Measurements from ENCODE around the gene RBFOX2.

RBFOX2 gene

GRCh38 chr22:35860837-35861236 lies 167.8 kb downstream of the RBFOX2 start:
- FAIRE-seq = no peak

DNA sequence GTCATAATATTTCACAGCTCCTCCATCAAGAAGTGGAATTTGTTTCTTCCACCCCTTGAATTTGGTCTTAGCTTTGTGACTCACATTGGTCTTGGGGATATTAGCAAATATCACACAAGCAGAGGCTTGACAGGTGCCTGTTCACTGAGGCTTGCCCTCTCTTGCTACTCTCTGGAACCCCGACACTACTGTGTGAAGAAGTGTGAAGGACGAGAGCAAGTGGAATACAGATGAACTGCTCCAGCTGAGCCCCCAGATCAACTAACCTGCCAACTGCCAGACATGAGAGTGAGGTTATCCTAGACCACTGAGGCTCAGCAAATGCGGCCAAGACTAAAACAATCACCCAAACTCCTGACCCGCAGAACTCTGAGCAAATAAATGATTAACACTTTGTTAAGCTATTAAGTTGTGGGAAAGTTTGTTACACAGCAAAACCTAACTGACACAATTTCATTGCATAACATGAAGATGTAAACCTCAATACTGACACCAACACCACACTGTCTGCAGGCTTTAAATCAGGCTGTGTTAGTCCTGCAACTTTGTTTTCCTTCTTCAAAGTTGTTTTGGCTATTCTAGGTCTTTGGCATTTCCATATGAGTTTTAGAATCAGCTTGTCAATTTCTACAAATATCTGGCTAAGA lies 168.4 kb downstream of the RBFOX2 start:
- FAIRE-seq = no peak

GRCh38 chr22:35854334-35854733 lies 174.3 kb downstream of the RBFOX2 start:
- no peak for FAIRE-seq

GRCh38 chr22:35852076-35852475 lies 176.5 kb downstream of the RBFOX2 start:
- peak; percentile 41 for FAIRE-seq

DNA sequence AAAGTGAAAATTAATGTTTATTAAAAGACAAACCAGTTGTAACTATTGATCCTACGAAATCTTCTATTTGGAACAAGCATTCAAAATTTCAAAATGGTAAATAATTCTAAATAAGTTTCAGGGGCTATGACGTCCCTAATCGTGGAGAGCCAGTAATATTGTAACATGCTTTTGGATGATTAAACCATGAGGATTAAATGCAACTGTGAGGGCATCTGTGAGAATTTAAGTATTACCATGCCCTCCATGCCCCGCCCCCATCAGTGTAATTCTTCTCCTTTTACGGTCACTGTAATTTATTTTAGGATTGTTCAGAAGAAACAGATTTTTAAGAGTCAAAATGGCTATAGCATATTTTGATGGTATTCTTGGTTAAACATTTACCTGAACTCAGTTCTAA lies 177.8 kb downstream of the RBFOX2 start:
- peak; percentile 36 for FAIRE-seq

DNA sequence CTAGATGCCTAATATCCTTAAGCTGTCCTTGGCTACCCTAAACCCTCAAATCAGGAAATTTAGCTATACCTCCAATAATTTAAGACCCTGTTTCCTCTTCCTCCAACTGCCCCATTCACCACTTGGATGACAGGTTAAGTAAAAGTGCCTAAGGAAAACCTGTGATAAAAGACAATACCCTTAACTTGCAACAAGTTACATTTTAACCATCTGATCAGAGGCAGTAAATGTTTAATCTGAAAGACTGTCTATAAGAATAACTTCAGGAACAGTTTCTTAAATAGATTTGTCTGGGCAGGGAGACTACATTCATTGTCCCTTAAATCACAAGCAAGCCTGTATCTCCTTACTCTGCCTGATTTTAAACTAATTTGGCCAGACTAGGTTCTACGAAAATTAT lies 181.8 kb downstream of the RBFOX2 start:
- no peak for FAIRE-seq

DNA sequence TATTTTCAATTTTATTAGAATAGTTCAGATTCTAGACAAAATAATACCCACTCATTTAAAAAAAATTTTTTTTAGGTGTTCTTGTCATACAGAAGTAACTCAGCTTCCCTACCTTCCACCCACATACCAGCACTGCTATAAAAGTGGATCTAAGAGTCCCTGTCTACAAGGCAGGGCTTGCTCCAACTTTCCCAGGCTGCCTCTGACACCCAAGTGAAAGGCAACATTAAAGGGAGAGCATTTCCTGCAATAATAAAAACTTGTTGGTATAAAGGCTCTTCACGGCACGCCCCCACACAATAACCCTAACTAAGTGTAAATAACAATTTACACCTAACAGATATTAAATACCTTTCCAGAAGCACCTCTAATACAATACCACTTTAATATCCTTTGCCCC lies 183.7 kb downstream of the RBFOX2 start:
- no peak for FAIRE-seq

DNA sequence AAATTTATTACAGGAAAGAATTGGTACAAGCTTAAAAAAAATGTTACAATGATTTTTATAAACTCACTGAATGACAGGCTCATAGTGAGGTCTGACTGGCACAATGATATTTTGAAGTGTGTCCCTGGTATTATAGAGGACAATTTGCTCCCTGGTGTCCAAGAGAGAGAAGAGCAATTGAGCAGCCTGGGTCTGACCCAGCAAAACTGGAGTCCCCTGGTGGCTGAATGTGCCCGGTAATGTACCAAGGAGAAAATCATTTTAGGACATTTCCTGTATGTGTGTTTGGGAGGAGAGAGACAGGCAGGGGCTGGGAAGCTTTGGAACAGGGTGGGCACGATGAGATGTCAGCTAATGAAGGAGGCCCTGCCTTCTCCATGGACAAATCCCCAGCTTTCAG lies 185.7 kb downstream of the RBFOX2 start:
- no peak for FAIRE-seq

- peak; percentile 24 for FAIRE-seq
Observed at GRCh38 chr22:35842519-35842913, 186.1 kb downstream of the RBFOX2 start.

DNA sequence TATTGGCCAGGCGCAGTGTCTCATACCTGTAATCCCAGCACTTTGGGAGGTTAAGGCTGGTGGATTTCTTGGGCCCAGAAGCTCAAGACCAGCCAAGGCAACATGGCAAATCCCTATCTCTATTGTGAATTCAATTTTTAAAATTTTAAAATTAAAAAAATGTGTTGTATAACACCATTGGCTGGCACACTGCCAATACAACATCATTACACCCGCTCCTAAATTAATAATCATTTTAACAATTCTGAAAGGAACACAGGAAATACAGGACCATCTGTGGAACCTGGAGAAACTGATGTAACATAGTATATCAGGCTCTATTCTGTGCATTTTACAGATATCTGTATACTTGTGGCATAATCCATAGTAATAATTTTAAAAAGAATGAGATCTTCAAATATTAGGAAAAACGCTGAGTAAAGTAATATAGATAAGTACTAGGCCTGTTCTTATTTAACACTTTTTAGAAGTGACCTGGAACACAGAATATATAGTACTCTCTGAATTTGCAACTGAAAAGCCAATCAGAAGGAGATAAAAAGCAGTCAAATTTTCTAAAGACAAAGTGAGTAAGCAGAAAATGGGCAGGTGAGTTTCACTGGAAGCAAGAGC lies 186.6 kb downstream of the RBFOX2 start:
- FAIRE-seq = no peak

DNA sequence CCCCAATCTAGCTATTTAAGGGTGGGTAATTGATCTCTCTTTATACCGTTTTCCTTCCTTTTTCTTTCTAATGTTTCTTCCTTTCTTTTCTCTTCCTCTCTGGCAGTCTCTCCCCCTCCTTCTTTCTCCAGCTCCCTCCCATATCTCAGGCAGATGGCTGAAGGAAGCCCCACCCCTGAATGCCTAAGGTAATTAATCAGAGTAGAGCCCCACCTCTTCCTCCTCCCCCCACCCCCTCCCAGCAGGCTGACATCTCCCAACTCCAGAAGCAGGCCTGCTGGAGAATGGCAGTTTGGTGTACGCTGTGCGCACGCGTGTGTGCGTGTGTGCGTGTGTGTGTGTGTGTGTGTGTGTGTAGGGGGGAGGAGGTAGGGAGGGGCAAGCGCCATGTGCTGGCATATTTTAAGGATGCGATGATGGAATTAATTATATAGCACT lies 188.3 kb downstream of the RBFOX2 start:
- peak; percentile 61 for FAIRE-seq

DNA sequence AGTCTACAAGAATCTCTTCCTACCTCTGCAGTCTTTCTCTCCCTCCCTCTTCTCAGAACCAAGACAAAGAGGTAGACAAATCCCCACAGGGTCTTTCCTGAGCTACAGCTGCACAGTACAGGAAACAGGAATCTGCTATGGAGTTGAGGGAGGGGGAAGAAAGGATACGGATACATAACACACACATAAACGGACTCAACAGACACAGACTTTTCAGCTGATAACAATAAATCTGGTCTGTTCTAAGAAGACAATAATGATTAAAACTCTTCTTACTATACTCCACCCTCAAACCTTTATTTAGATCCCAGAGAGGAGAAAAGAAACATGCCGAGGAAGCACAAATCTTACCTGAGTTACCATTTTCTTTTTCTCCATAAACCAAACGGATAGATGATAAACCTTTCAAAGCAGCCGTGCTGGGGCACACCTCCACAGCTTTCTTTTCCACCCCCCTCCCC lies 188.8 kb downstream of the RBFOX2 start:
- FAIRE-seq = no peak

- FAIRE-seq = no peak
Observed at GRCh38 chr22:35838855-35839576, 189.6 kb downstream of the RBFOX2 start.

- peak; percentile 92 for FAIRE-seq
Observed at GRCh38 chr22:35837101-35837727, 191.4 kb downstream of the RBFOX2 start.

DNA sequence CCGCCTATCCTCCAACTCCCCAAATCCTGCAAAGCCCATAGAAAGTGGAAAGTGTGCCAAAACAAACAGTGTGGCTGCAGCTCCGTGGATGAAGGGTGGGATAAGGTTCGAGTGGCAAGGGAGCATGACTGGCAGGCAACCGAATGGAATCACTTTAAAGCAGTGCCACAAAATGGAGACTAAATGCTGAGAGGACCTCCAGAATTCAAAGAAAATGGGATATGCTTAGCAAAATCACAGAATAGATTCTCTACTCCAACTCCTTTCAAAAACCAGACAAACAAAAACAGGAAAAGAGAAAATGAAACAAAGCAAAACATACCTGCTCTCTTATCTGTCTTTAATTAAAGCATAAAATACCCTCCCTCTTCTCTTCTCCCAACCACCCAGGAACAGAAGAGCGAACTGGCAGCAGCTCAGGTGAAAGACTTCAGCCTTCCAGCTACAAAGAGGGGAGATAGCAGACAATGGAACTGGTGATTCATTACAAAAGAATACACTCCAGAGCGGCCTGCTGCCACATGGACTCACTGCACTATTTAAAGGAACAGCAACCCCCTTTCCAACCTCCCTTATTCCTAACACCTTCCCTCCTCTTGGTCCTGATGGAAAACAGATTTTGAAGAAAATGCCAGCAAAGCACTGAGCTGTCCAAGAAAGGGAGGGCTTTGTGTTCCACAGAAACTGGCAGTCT lies 192.5 kb downstream of the RBFOX2 start:
- peak; percentile 73 for FAIRE-seq

DNA sequence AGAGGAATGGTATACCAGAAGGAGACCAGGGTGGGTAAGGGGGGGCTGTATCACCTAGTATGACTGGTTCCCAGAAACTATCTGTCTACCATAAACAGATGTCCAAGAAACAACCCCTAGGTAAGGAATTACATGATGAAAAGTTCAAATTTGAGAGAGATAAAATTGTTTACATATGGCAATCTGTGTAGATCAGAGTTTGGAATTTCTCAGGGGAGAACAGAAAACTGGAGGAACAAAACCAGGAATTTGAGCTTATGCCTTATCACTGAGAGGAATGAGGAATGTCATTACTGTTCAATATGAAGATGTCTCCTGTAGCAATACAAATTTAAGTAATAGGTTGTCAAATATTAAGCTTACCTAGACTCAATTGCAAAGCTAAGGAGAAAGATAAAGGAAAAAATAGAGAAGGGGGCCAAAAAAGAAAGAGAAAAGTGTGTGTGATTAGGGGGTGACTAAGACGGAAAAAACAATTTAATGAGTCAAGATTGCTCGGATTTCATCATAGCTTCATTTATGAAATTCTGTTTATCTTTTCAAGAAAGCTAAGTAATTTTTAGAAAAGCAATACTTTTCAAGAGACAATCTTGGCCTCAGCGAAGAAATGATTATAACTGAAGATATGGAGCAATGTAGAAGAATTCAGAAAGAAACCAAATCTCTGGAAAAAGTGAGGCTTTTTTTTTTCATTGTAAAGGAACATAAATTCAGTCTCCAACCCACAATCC lies 193.2 kb downstream of the RBFOX2 start:
- FAIRE-seq = peak; percentile 65

GRCh38 chr22:35834061-35834460 lies 194.6 kb downstream of the RBFOX2 start:
- no peak for FAIRE-seq

DNA sequence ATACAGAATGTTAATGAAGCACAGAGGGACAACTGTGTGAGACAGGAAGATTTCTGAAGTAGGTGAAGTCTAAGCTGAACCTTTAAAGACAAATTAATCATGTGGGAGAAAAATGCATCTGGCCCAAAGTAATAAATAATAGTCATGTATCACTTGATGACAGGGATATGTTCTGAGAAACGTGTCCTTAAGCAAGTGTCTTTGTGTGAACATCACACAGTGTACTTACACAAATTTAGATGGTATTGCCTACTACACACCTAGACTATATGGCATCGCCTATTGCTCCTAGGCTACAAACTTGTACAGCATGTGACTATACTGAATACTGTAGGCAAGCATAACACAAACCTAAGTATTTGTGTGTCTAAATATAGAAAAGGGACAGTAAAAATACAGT lies 198.3 kb downstream of the RBFOX2 start:
- no peak for FAIRE-seq

GRCh38 chr22:35824256-35824655 lies 204.4 kb downstream of the RBFOX2 start:
- no peak for FAIRE-seq

- no peak for FAIRE-seq
Observed at GRCh38 chr22:35821654-35822053, 207.0 kb downstream of the RBFOX2 start.

- FAIRE-seq = peak; percentile 27
Observed at GRCh38 chr22:35819421-35819820, 209.2 kb downstream of the RBFOX2 start.

DNA sequence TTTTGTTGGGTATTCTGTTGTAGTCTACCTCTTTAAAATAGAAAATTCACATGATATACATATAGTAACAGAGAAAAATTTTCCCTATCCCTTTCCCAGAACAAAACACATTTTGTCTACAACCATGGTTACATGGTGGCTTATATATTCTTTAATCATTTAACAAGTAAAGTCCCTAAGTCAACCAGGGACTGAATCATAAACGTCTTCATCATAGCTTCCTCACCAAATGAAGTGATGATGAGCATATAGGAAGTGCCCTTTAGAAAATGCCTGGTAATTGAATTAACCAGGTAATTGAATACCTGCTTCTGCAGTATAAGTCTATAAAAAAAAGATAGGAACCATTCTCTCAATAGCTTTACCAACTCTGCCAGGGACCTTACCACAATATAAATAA lies 209.7 kb downstream of the RBFOX2 start:
- FAIRE-seq = no peak

All from islet of Langerhans (tissue), 1 donor.